Kidney (tissue), 14 donors: Measurements from ENCODE around the gene MEGF6. TPM values are rescaled to one million over a fixed set of nuclear protein-coding genes. Genes with fewer than 3 reads are reported as not detected.
A peak's percentile ranks its signal among the peaks of the same experiment; 100 is the strongest.

Experiments
- DNase-seq, 5 donors: peaks; one replicate each; pipeline ENCODE4 v3.0.0-alpha.2; 2013 to 2020
- FAIRE-seq: peaks from 2 replicates; lab custom pipeline; 2012; peaks lifted over from hg19 to GRCh38; lab: Jason Lieb, UNC
- H3K27ac ChIP-seq, 2 donors: one replicate each; pipeline ENCODE4 v1.7.0; 2013; ENCODE audit warnings: low read depth in 2 of 2, low read length in 2 of 2, inconsistent platforms in 1 of 2
- H3K27me3 ChIP-seq: one replicate; pipeline ENCODE4 v1.7.1; 2013; ENCODE audit warnings: low read length, inconsistent platforms; ENCODE audit not compliant: control insufficient read depth, insufficient read depth
- H3K36me3 ChIP-seq, 3 donors: one replicate each; pipeline versions ENCODE4 v1.7.0 to v1.7.1; 2013; ENCODE audit warnings: low read length in 3 of 3, control low read depth in 1 of 3, inconsistent platforms in 1 of 3; ENCODE audit not compliant: insufficient read depth in 3 of 3, control insufficient read depth in 2 of 3
- H3K4me1 ChIP-seq, 3 donors: one replicate each; pipeline versions ENCODE4 v1.7.0 to v1.7.1; 2013; ENCODE audit warnings: low read length in 3 of 3, inconsistent platforms in 1 of 3, low read depth in 1 of 3; ENCODE audit not compliant: control insufficient read depth in 2 of 3, insufficient read depth in 2 of 3
- H3K4me3 ChIP-seq, 3 donors: one replicate each; pipeline versions ENCODE4 v1.7.0 to v1.8.1; 2013; ENCODE audit warnings: low read length in 3 of 3, control low read depth in 1 of 3, inconsistent platforms in 1 of 3
- H3K9ac ChIP-seq, 3 donors: one replicate each; pipeline versions ENCODE4 v1.7.0 to v1.7.1; 2013; ENCODE audit warnings: low read length in 3 of 3, control low read depth in 1 of 3, inconsistent platforms in 1 of 3
- H3K9me3 ChIP-seq, 3 donors: one replicate each; pipeline versions ENCODE4 v1.7.0 to v1.7.1; 2013; ENCODE audit warnings: low read length in 3 of 3, control low read depth in 1 of 3, inconsistent platforms in 1 of 3; ENCODE audit not compliant: control insufficient read depth in 2 of 3, insufficient read depth in 1 of 3
- intact Hi-C: fragments of 100-400 bp; cut with DNase I; formaldehyde crosslinking; loops from one replicate; pipeline ENCODE4 v1.11.1; 2022
- polyA plus RNA-seq: library from polyadenylated mRNA; stranded (reverse); fragments of 350-450 nt; fragmentation: Illumina TruSeq; extraction: RNeasy Lipid Tissue Mini Kit (QIAGEN cat#74804); gene quantifications from one replicate; pipeline ENCODE4 v1.2.3, GENCODE V29; 2014; ENCODE audit warnings: low read depth, low replicate concordance; ENCODE audit not compliant: insufficient read depth
- total RNA-seq: library from RNA; stranded (reverse); fragmentation: NEBNext Ultra II Directional; extraction: Animal tissue kit (Norgen Biotek cat#: 25700); gene quantifications from one replicate; pipeline ENCODE4 v1.2.1, GENCODE V29; 2021
- TF ChIP-seq, protein P1 (sequence below): IDR thresholded peaks from 3 replicates; pipeline ENCODE4 v1.5.1; 2012; ENCODE audit warnings: mild to moderate bottlenecking, moderate library complexity, borderline replicate concordance; ENCODE audit not compliant: insufficient read depth; ENCODE audit errors: extremely low read depth
- donor health status: control.
- donor health status: control.
- donor health status: control.
- donor health status: control.
- donor health status: control.
- donor health status: DM: yes; HTN: yes; CAD: no.
- donor health status: Normal renal cell carcinoma (clear cell type).

MEGF6 gene
- total and polyA plus RNA-seq, 2 donors from 2014 or later = 2.8 to 10.9 TPM

DNA sequence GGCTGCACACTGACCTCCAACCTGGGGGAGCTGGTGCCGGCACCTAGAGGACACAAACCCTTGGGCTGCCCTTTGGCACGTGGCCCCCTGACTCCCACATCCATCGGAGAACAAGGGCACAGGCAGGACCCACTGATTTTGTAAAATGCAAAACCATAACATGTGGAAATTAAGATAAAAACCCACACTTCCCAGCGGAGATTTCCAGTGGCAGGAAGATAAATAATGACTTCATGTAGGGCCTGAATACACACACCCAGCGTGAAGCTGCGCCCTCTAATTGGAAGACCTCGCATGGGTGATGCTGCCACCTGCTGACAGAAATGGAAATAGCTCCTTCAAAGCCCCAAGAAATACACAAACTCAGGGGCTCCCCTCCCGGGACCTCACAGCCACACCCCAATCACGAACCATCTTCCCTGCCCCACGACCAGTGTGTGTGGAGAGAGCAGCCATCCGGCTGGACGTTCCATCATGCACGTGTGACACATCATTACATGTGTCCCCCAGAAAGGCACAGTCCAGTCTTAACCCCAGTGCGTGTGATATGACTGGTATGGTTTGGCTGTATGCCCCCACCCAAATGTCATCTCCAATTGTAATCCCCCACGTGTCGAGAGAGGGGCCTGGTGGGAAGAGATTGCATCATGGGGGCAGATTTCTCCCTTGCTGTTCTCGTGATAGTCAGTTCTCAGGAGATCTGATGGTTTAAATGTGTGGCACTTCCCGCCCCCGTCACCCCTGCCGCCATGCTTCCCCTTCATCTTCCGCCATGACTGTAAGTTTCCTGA, 7.8 kb upstream of the MEGF6 start:
- peaks cover 0 to 23% (median 10%) of the 10 kb centered on the region in 3 donors for H3K4me1 ChIP-seq
- DNase-seq = peak; percentile 74 to 90 (median 80)
- H3K27me3 ChIP-seq = no peaks in the 10 kb centered on the region
- H3K4me3 ChIP-seq = no peak overlapping the region
- no peaks in the 10 kb centered on the region for H3K9me3 ChIP-seq
- H3K9ac ChIP-seq = peak overlapping the region in 1 of 3 donors; percentile 43
- H3K36me3 ChIP-seq = no peaks in the 10 kb centered on the region
- intact Hi-C loops = loop anchor here (5.0 kb wide), 1 partner anchor 132 kb away; no protein-coding TSS in a partner anchor
- FAIRE-seq = peak; percentile 15
- no peak overlapping the region for H3K27ac ChIP-seq
- TF ChIP-seq, protein P1, sequence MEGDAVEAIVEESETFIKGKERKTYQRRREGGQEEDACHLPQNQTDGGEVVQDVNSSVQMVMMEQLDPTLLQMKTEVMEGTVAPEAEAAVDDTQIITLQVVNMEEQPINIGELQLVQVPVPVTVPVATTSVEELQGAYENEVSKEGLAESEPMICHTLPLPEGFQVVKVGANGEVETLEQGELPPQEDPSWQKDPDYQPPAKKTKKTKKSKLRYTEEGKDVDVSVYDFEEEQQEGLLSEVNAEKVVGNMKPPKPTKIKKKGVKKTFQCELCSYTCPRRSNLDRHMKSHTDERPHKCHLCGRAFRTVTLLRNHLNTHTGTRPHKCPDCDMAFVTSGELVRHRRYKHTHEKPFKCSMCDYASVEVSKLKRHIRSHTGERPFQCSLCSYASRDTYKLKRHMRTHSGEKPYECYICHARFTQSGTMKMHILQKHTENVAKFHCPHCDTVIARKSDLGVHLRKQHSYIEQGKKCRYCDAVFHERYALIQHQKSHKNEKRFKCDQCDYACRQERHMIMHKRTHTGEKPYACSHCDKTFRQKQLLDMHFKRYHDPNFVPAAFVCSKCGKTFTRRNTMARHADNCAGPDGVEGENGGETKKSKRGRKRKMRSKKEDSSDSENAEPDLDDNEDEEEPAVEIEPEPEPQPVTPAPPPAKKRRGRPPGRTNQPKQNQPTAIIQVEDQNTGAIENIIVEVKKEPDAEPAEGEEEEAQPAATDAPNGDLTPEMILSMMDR = peak; percentile 90

DNA sequence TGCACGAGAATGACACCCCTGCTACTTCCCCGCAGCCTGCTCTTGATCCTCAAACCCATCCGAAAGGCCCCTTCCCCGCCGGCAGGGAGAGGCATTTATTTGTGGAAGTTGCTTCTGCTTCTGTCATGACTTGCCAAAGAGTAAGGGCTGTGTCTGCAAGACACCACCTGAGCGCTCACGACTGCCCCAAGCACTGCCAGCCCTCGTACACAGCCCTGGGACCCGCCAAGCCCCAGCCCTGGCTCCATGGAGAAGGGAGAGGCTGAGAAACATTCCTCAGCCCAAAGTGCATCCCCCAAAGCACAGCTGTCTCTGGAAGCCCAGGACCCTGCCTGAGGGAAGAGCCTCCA, 7.2 kb upstream of the MEGF6 start:
- Histone ChIP-seq H3K27ac (no peak overlapping the region), H3K4me1 (peaks cover 0 to 18% (median 7%) of the 10 kb centered on the region in 3 donors), H3K9me3 (no peaks in the 10 kb centered on the region), H3K9ac (no peak overlapping the region), H3K27me3 (no peaks in the 10 kb centered on the region), H3K36me3 (no peaks in the 10 kb centered on the region), H3K4me3 (no peak overlapping the region)
- intact Hi-C loops = loop anchor here (5.0 kb wide), 1 partner anchor 131 kb away; no protein-coding TSS in a partner anchor
- no peak for FAIRE-seq
- peak in 1 of 5 donors; percentile 53 for DNase-seq
- TF ChIP-seq, protein P1 = no peak

DNA sequence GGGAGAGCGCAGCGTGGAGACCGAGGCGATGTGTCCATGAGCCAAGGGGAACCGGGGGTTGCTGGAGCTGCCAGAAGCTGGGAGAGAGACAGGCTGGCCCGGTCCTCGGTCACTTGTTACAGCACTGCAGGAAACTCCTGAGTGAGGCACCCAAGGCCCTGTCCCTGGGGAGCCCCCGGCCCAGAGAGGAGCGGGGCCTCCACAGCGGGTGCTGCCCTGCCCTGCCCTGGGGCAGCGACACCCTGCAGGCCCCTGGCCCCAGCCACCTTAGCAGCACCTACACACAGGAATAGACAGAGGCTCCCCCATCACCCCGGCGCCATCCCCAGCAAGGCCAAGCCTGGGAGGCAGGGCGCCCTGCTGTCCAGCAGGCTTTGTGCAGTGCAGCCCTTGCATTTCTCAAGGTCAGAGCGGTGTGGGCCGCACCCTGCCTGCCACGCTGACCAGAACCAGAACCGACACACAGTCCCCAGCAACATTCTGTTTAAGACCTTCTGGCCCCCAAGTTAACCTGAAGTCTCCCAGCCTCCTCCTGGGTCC, 6.6 kb upstream of the MEGF6 start:
- TF ChIP-seq, protein P1 = no peak
- Histone ChIP-seq H3K27ac (no peak overlapping the region), H3K9ac (no peak overlapping the region), H3K9me3 (no peaks in the 10 kb centered on the region), H3K4me1 (peaks cover 0 to 12% (median under 1%) of the 10 kb centered on the region in 3 donors), H3K4me3 (no peak overlapping the region), H3K27me3 (no peaks in the 10 kb centered on the region), H3K36me3 (no peaks in the 10 kb centered on the region)
- DNase-seq (peak in 1 of 5 donors; percentile 48), FAIRE-seq (no peak)
- intact Hi-C loops = loop anchor here (5.0 kb wide), 1 partner anchor 131 kb away; no protein-coding TSS in a partner anchor
